Measurements from ENCODE around the gene MOSPD2.

The MOSPD2 gene

DNA sequence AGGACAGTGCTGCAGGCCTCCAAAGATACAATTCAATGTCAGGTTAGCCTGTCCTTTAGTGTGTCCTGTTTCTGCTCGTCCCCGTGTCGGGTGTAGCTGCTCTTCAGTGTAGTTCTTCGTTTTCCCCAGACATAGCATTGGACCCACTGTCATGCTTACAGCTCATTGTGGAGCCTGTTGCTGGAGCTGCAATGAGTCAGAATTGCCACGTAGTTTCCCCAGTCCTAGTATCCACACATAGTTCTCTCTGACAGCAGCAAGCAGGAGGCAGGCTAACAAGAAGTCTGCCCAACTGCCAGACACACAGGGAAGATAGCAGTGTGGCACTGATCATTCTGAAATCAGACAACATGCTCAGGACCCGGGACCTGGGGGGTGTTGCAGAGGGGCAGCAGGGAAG is 49.2 kb downstream of the MOSPD2 start:
- DNase-seq (ENCODE audit: insufficient read length, low spot score), result no peak
- no peak for FAIRE-seq
- TF ChIP-seq, protein P1, sequence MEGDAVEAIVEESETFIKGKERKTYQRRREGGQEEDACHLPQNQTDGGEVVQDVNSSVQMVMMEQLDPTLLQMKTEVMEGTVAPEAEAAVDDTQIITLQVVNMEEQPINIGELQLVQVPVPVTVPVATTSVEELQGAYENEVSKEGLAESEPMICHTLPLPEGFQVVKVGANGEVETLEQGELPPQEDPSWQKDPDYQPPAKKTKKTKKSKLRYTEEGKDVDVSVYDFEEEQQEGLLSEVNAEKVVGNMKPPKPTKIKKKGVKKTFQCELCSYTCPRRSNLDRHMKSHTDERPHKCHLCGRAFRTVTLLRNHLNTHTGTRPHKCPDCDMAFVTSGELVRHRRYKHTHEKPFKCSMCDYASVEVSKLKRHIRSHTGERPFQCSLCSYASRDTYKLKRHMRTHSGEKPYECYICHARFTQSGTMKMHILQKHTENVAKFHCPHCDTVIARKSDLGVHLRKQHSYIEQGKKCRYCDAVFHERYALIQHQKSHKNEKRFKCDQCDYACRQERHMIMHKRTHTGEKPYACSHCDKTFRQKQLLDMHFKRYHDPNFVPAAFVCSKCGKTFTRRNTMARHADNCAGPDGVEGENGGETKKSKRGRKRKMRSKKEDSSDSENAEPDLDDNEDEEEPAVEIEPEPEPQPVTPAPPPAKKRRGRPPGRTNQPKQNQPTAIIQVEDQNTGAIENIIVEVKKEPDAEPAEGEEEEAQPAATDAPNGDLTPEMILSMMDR (IDR thresholded peaks at IDR 0.05; ENCODE audit: insufficient read depth, missing control alignments), result no peak

GRCh38 chrX:14923761-14924160 is 50.5 kb downstream of the MOSPD2 start:
- FAIRE-seq (no peak), DNase-seq (ENCODE audit: insufficient read length, low spot score) (no peak)
- TF ChIP-seq, protein P1 (IDR thresholded peaks at IDR 0.05; ENCODE audit: insufficient read depth, missing control alignments), result no peak

DNA sequence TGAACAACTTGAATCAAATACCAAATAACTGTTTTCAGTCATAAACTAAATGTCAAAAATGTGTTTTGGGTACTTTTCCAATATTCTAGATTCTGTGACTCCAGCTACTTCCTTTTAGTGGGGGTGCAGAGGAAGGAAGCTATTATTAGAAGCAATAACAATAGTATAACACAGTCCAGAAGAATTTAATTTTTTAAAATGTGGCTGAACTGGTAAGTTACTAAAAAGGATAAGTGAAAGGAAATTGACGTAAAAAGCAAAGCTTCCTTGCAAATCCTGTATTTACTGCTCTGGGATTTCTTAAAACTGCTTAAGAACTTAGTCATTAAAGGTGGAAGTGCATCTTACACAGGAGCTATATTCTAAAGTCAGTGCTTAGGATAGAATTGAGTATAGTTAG is 53.2 kb downstream of the MOSPD2 start:
- FAIRE-seq, result no peak
- no peak for DNase-seq (ENCODE audit: insufficient read length, low spot score)
- TF ChIP-seq, protein P1 (IDR thresholded peaks at IDR 0.05; ENCODE audit: insufficient read depth, missing control alignments), result no peak

- TF ChIP-seq, protein P1 (IDR thresholded peaks at IDR 0.05; ENCODE audit: insufficient read depth, missing control alignments), result no peak
- DNase-seq (ENCODE audit: insufficient read length, low spot score), result no peak
- FAIRE-seq, result no peak
Measured at GRCh38 chrX:14927401-14927800, 54.2 kb downstream of the MOSPD2 start.

- no peak for DNase-seq (ENCODE audit: insufficient read length, low spot score)
- TF ChIP-seq, protein P1 (IDR thresholded peaks at IDR 0.05; ENCODE audit: insufficient read depth, missing control alignments), result no peak
- FAIRE-seq, result no peak
Measured at GRCh38 chrX:14930663-14931062, 57.4 kb downstream of the MOSPD2 start.

- FAIRE-seq, result no peak
- TF ChIP-seq, protein P1 (IDR thresholded peaks at IDR 0.05; ENCODE audit: insufficient read depth, missing control alignments), result no peak
- no peak for DNase-seq (ENCODE audit: insufficient read length, low spot score)
Measured at GRCh38 chrX:14932136-14932535, 58.9 kb downstream of the MOSPD2 start.

DNA sequence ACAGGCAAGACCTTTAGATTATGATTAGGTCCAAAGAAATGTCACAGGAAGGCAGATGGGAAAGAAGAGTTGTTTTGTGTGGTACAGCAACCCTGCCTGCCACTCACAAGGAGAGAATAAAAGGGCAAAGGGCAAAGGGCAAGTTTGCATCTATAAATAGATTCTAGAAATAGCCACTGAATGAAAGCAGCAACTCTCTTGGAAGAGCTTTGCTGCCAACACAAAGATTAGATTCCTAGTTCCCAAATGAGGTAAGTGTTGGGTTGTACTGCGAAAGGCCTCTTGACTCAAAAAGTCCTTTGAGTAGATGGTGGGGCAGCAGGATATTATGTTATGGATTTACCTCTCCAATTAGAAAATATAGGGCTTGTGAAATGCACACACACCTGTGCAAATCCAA is 61.2 kb downstream of the MOSPD2 start:
- no peak for FAIRE-seq
- no peak for DNase-seq (ENCODE audit: insufficient read length, low spot score)
- TF ChIP-seq, protein P1 (IDR thresholded peaks at IDR 0.05; ENCODE audit: insufficient read depth, missing control alignments), result no peak

Data from D721Med (cell line).